ENCODE measurements around the gene FAM107B.

- TF ChIP-seq CTCF (IDR thresholded peaks at IDR 0.05) (no peak), POLR2A (IDR thresholded peaks at IDR 0.05) (no peak)
These were observed 174.6 kb downstream of the FAM107B start for GRCh38 chr10:14600065-14600464.

Data from thyroid gland (tissue), 4 donors.